GM13977 (cell line): ENCODE measurements around the gene KLC4.

Experiments used
- DNase-seq: peaks from one replicate; pipeline ENCODE4 v3.0.0; 2012; ENCODE audit warnings: low spot score
- in situ Hi-C: fragments of 300-500 bp; cut with MboI; formaldehyde crosslinking; loops from one replicate; pipeline ENCODE4 v1.12.0; 2022; ENCODE audit warnings: low sequenced_read_pairs, low pct_unique_long_range_greater_than_20kb, mixed read lengths, inconsistent platforms; ENCODE audit not compliant: unreplicated experiment
- TF ChIP-seq, protein P1 (sequence below): IDR thresholded peaks from 2 replicates; pipeline ENCODE4 v1.5.1; 2012; ENCODE audit warnings: mild to moderate bottlenecking, control low read depth; ENCODE audit not compliant: insufficient read depth; ENCODE audit errors: extremely low read depth, missing control alignments

KLC4 gene

GRCh38 chr6:43043310-43043709 is 16.1 kb upstream of the KLC4 start:
- in situ Hi-C loops = no loop called here
- DNase-seq = no peak
- TF ChIP-seq, protein P1, sequence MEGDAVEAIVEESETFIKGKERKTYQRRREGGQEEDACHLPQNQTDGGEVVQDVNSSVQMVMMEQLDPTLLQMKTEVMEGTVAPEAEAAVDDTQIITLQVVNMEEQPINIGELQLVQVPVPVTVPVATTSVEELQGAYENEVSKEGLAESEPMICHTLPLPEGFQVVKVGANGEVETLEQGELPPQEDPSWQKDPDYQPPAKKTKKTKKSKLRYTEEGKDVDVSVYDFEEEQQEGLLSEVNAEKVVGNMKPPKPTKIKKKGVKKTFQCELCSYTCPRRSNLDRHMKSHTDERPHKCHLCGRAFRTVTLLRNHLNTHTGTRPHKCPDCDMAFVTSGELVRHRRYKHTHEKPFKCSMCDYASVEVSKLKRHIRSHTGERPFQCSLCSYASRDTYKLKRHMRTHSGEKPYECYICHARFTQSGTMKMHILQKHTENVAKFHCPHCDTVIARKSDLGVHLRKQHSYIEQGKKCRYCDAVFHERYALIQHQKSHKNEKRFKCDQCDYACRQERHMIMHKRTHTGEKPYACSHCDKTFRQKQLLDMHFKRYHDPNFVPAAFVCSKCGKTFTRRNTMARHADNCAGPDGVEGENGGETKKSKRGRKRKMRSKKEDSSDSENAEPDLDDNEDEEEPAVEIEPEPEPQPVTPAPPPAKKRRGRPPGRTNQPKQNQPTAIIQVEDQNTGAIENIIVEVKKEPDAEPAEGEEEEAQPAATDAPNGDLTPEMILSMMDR = no peak

DNA sequence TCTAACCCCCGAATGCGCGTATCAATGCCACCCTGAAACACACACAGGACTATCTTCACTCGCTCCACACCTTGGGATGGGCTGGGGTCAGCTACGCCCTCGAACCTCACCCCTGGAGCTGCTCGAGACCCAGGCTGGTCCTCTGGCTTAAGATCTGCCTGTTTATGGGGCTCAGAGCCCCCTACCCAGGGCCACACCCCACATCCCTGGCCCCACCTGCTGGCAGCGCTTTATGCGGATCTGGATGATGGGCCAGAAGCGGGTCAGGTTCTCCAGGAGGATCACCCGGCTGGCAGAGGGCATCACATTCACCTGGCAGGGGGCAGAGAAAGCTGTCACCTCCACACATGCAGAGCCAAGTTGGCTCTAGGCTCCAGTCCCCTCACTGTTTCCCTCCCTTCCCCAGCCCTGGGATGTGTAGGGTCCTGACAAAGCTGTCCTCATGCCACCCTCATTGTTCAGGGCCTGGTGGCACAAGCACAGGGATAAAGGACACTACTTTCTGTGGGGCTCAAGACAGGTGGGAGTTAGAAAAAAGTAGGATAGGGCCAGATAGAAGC is 14.0 kb upstream of the KLC4 start:
- TF ChIP-seq, protein P1 = no peak
- in situ Hi-C loops = no loop called here
- DNase-seq = no peak

DNA sequence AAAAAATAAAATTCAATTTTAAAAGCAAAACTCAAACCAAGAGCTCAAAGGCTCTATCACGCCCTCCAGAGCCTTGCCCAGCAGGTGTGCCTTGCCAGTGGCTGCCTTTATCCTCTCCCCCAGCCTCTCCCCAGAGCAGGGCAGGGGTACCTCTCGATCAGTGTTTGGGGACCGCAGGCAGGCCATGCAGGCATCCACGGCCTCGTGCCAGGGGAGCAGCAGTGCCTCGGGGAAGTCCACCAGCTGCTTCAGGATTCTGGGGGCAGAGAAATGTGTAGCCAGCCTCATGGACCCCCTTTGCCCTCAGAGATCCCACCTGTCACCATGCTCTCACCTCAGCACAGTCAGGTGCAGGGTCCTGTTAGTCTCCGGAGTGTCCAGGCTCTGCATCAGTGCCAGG is 11.4 kb upstream of the KLC4 start:
- TF ChIP-seq, protein P1 = no peak
- DNase-seq = no peak
- in situ Hi-C loops = no loop called here

DNA sequence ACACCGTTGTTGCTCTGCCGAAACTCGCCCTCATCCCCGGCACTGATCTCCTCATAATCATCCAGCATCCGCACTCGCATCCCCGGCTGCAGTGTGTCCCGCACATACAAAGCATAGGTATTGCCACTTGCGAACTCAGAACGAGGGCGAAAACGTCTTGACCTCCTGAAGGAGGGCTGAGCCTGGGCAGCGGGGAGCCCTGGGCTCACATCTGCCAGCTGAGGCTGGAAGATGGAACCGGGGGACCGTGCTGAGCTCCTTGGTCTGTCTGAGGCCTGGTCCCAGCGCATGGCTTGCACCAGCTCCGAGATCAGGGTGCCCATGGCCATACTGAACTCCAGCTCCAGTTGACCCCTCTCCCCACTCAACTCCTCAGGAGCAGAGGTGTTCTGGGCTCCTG is 8.4 kb upstream of the KLC4 start:
- TF ChIP-seq, protein P1 = no peak
- no peak for DNase-seq
- in situ Hi-C loops = no loop called here

DNA sequence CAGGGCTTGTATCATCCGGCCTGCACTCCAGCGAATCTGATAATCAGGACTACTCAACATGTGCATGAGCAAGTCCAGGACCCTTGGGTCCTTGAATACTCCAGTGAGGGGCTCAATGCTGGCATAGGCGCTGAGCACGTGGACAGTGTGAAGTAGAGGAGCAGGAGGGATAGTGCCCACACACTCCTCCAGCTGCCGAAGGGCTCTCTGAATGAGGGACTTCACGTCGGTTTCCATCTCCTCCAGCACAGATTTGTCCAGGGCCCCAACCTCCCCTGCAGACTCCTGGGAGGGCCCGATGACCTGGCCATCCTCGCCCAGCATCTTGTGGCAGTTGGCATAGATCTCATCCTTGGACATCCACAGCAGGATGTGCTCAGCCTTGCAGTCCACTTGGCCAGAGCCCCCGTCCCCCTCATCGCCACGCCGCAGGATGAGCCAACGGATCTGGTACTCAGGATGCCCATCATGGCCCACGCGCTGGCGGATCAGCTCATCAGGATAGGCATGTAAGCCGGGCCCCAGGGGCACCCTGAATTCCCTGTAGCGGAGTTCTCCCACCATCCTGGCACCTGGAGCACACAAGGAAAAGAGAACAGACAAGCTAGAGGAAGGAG is 7.1 kb upstream of the KLC4 start:
- no peak for DNase-seq
- in situ Hi-C loops = no loop called here
- TF ChIP-seq, protein P1 = no peak

DNA sequence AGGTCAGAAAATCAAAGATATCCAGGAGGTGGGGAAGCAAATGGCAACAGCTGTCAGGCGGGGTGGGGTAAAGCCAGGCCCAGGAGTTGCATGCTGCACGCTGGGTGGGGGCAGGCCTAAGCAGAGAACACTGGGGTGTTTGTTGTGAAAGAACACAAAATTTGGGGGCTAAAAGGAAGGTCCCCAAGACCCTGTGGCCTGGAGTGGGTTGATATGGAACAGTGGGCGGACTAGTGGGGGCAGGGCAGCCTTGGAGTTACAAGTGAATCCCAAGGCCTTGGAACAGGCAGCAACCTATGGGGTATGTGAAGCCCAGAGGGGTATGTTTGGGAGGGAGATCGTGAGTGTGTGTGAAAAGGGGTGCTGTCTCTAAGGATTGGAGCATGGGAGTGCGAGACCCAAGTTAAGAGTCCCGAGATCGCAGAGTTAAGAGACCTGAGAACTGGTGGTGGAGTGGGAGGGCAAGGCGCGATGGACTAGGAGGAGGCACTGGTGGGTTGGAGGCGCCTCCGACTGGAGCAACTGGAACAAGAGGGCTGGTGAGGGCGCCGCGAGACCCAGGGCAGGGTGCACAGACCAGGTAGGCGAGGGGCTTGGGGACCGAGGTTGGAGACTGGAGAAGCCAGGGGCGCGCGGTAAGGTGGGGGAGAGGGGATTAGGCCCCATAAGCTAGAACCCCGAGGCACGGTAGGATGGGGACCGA is 6.4 kb upstream of the KLC4 start:
- TF ChIP-seq, protein P1 = no peak
- DNase-seq = peak; percentile 42
- in situ Hi-C loops = no loop called here
